Peyer's patch (tissue), 4 donors: Measurements from ENCODE around the gene DENND2A. TPM values are rescaled to one million over a fixed set of nuclear protein-coding genes. Genes with fewer than 3 reads are reported as not detected.

Experiments
- DNase-seq, 3 donors: peaks; one replicate each; pipeline ENCODE4 v3.0.0-alpha.2; 2017 to 2019
- H3K27ac ChIP-seq, 4 donors: fragments of 200-600 bp; sonication (generic); one replicate each; pipeline ENCODE4 v1.5.1; 2016 to 2019
- H3K27me3 ChIP-seq, 2 donors: fragments of 200-600 bp; sonication (generic); one replicate each; pipeline ENCODE4 v1.5.1; 2019
- H3K36me3 ChIP-seq, 3 donors: fragments of 200-600 bp; sonication (generic); one replicate each; pipeline ENCODE4 v1.5.1; 2016 to 2019
- H3K4me1 ChIP-seq, 4 donors: fragments of 200-600 bp; sonication (generic); one replicate each; pipeline ENCODE4 v1.5.1; 2016 to 2019
- H3K4me3 ChIP-seq, 4 donors: fragments of 200-600 bp; sonication (generic); 1 replicate in 3 of 4; 2 replicates in 1 of 4; pipeline ENCODE4 v1.5.1; 2016 to 2019; ENCODE audit warnings: mild to moderate bottlenecking in 1 of 4
- H3K9me3 ChIP-seq, 4 donors: fragments of 200-600 bp; sonication (generic); one replicate each; pipeline ENCODE4 v1.5.1; 2016 to 2019; ENCODE audit warnings: mild to moderate bottlenecking in 1 of 4
- CTCF ChIP-seq, 6 experiments: fragments of 450-650 bp in 4 of 6; fragments of 200-600 bp in 2 of 6; sonication (generic) in 1 of 6; IDR thresholded peaks; one replicate each; pipeline ENCODE4 v1.5.1; 2017 to 2019; ENCODE audit warnings: antibody characterized with exemption in 6 of 6, mild to moderate bottlenecking in 3 of 6, moderate library complexity in 1 of 6
- POLR2A ChIP-seq, 2 donors: fragments of 450-650 bp; IDR thresholded peaks; one replicate each; pipeline ENCODE4 v1.5.1; 2017; ENCODE audit warnings: antibody characterized with exemption in 2 of 2, mild to moderate bottlenecking in 2 of 2, moderate library complexity in 2 of 2
- small RNA-seq, 2 donors: library from RNA; depleted of rRNA; stranded (forward); fragments of <200 nt; gene quantifications; one replicate each; pipeline ENCODE3, GENCODE V24; 2016
- total RNA-seq, 4 donors: library from RNA; depleted of rRNA; stranded (reverse); fragments of >200 nt; gene quantifications; one replicate each; pipeline ENCODE4 v1.1.0, GENCODE V29; 2016

The DENND2A gene
- total RNA-seq, 4 donors from 2014 or later: 1.6 to 44.6 (median 8.3) TPM

- H3K9me3 ChIP-seq: no peaks in the 10 kb centered on the region
- H3K4me3 ChIP-seq: peak within 1 kb of the TSS; percentile 87 to 99 (median 96)
- H3K4me1 ChIP-seq: peaks cover 0 to 29% (median 5%) of the 10 kb centered on the region in 4 donors
- peak within 1 kb of the TSS; percentile 95 to 99 (median 96) for H3K27ac ChIP-seq
- H3K27me3 ChIP-seq: no peaks in the 10 kb centered on the region
- DNase-seq: peak; percentile 97 to 98 (median 98)
- TF ChIP-seq POLR2A (IDR thresholded peaks at IDR 0.05) (peak; percentile 81 to 93), CTCF (IDR thresholded peaks at IDR 0.05) (peak in 2 of 6 experiments; percentile 9 to 12)
- H3K36me3 ChIP-seq: no peaks in the 10 kb centered on the region
Observed at GRCh38 chr7:140479062-140479738, 161.4 kb downstream of the DENND2A start, which contains the start of gene MKRN1. TSS of gene MKRN1 (minus strand) at chr7:140479505. CDS start at chr7:140479344, 161 bp downstream.

DNA sequence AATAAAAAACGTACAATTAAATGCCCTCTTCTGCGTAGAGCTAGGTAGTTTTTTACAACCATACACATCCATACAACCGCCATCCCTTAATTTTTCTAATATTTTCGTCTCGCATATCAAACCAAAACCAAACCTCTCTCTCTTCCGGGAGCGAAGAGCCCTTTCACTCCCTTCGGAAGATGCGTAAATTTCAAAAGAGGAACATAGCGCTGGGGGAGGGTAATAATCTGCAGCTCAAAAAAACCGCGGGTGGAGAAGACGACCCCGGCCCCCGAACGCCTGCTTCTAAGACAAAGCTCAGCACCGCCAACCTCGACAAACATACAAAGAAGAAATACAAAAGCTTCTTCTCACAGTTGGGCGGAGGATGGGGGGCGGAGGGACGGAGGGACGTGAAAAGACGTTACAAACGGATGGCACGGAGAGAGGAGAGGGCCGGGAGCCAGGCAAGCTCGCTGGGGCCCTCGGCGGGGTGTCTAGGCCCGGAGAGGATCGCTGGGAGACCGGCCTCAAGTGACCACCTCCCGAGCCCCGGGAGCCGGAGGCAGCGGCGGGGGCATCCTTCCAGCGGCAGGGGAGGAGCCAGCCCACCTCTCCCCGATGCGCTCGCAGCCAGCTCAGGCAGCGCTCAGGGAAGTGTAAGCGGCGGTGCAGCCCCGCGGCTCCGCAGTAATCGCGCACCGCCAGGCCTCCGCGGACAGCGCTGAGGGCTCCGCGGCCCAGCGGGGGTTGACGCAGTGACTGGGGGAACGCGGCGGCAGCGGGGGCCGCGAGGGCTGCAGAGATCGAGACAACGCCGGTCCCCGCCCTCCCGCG lies 162.2 kb downstream of the DENND2A start:
- Histone ChIP-seq H3K27ac (peak overlapping the region; percentile 95 to 99 (median 96)), H3K4me3 (peak overlapping the region; percentile 87 to 99 (median 96)), H3K27me3 (no peaks in the 10 kb centered on the region), H3K4me1 (peaks cover 0 to 29% (median 5%) of the 10 kb centered on the region in 4 donors), H3K36me3 (no peaks in the 10 kb centered on the region), H3K9me3 (no peaks in the 10 kb centered on the region)
- TF ChIP-seq POLR2A (IDR thresholded peaks at IDR 0.05) (no peak), CTCF (IDR thresholded peaks at IDR 0.05) (no peak)
- DNase-seq: peak; percentile 39 to 65 (median 59)

GRCh38 chr7:140476698-140477261 lies 163.8 kb downstream of the DENND2A start:
- peak overlapping the region in 2 of 4 donors; percentile 87 to 93 for H3K4me3 ChIP-seq
- peaks cover 0 to 29% (median 5%) of the 10 kb centered on the region in 4 donors for H3K4me1 ChIP-seq
- no peaks in the 10 kb centered on the region for H3K27me3 ChIP-seq
- TF ChIP-seq CTCF (IDR thresholded peaks at IDR 0.05): no peak
- TF ChIP-seq POLR2A (IDR thresholded peaks at IDR 0.05): no peak
- H3K9me3 ChIP-seq: no peaks in the 10 kb centered on the region
- H3K36me3 ChIP-seq: peaks cover 0 to 3% (median 0%) of the 10 kb centered on the region in 3 donors
- no peak for DNase-seq
- H3K27ac ChIP-seq: peak overlapping the region; percentile 95 to 99 (median 96)

GRCh38 chr7:140475747-140476333 lies 164.8 kb downstream of the DENND2A start:
- Histone ChIP-seq H3K36me3 (peaks cover 0 to 12% (median 0%) of the 10 kb centered on the region in 3 donors), H3K9me3 (no peaks in the 10 kb centered on the region), H3K4me1 (peaks cover 0 to 29% (median 5%) of the 10 kb centered on the region in 4 donors), H3K27me3 (no peaks in the 10 kb centered on the region), H3K4me3 (no peak overlapping the region), H3K27ac (no peak overlapping the region)
- peak in 2 of 3 donors; percentile 51 to 75 for DNase-seq
- TF ChIP-seq POLR2A (IDR thresholded peaks at IDR 0.05): no peak
- peak in 5 of 6 experiments; percentile 46 to 88 (median 75) for TF ChIP-seq CTCF (IDR thresholded peaks at IDR 0.05)

Small RNA genes lying within 50 kb of the gene (small RNA-seq; reads per million reads assigned to genes)
- gene RF00019 (0 reads per million in 2 donors), gene RN7SL771P (0 reads per million in 2 donors)

Other genes starting within 250 kb of the DENND2A start
- gene SLC37A3, start 242.3 kb downstream of the DENND2A start, total RNA-seq: 100 to 1,000 TPM in 2 of 4 donors, 10 to 100 TPM in 2; 45.4 to 124 (median 98.9) TPM
- gene RAB19, start 236.8 kb downstream of the DENND2A start, total RNA-seq: 10 to 100 TPM in 2 of 4 donors, 1 to 10 TPM in 2; 7.4 to 18.6 (median 10.1) TPM
- gene MKRN1, start 161.3 kb downstream of the DENND2A start, total RNA-seq: 100 to 1,000 TPM; 100 to 194 (median 105) TPM
- 10 to 100 TPM; 19.8 to 40.4 (median 25.8) TPM for gene ADCK2, start 32.1 kb upstream of the DENND2A start, total RNA-seq
- 100 to 1,000 TPM; 128 to 216 (median 173) TPM for gene NDUFB2, start 55.9 kb upstream of the DENND2A start, total RNA-seq